HG03558 (cell line): ENCODE measurements around the gene BACE2.

ENCODE experiments used
- ATAC-seq: cut with Tn5 transposase; IDR thresholded peaks from one replicate; pipeline ENCODE4 v1.9.1; 2021; ENCODE audit warnings: moderate number of reproducible peaks; ENCODE audit not compliant: unreplicated experiment; ENCODE audit errors: extremely low read depth

BACE2 gene

DNA sequence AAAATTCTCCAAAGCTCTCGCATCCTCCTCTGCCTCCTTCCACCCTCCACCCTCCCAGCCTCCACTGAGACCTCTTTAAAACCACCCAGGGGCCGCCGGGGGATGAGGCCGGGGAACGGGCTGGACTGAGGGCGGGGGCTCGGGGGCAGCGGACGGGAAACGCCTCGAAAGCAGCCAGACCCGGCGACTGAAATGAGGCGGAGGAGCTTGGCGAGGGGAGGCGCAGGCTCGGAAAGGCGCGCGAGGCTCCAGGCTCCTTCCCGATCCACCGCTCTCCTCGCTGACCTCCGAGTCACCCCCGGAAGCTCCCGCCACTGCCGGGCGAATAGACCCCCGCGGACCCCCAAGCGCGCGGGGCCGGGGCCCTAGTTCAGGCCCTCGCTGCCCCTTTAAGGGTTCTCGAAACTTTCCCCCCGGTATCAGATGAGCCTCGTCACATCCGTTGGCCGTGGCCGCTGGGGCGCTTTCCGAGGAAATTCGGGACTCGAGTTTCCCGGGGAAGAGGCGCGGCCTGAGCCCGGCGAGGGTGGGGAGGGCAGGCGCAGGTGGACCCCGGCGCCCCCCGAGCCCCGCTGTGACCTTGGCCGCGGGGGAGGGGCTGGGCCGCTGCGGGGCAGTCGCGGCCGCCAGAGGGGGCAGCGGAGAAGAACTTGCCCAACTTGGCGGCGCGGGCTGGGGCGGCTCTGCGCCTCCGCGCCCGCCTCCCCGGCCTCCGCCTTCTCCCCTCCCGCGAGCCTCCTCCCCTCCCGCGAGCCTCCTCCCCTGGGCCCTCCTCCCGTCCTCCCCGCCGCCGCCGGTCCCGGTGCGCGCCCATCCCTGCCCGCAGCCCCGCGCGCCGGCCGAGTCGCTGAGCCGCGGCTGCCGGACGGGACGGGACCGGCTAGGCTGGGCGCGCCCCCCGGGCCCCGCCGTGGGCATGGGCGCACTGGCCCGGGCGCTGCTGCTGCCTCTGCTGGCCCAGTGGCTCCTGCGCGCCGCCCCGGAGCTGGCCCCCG, at the start of gene BACE2:
Gene BACE2, plus strand, starts transcription at position 813 of the 995 bp plus-strand sequence. Its CDS starts 104 bp downstream, at position 917.
- no peak for ATAC-seq

GRCh38 chr21:41119901-41120300, 48.1 kb upstream of the BACE2 start:
- no peak for ATAC-seq

- ATAC-seq = no peak
Observed at GRCh38 chr21:41120997-41121396, 47.0 kb upstream of the BACE2 start.

- ATAC-seq = no peak
Observed at GRCh38 chr21:41121785-41122415, 46.1 kb upstream of the BACE2 start.

- ATAC-seq = no peak
Observed at GRCh38 chr21:41124641-41125201, 43.2 kb upstream of the BACE2 start.

DNA sequence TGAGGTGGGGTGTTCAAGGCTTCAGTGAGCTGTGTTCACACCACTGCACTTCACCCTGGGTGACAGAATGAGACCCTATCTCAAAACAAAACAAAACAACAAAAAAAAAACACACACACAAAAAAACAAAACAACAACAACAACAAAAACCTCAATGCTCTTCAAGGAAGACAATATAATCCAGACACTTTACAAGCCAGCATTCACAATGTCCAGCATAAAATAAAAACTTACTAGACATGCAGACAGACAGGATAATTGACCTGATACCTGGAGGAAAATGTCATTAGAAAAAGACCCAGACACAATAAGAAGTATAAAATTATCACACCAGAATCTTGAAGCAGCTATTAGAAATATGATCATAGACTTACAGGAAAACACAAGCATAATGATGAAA, 39.0 kb upstream of the BACE2 start:
- no peak for ATAC-seq

- no peak for ATAC-seq
Observed at GRCh38 chr21:41130883-41131282, 37.1 kb upstream of the BACE2 start.

DNA sequence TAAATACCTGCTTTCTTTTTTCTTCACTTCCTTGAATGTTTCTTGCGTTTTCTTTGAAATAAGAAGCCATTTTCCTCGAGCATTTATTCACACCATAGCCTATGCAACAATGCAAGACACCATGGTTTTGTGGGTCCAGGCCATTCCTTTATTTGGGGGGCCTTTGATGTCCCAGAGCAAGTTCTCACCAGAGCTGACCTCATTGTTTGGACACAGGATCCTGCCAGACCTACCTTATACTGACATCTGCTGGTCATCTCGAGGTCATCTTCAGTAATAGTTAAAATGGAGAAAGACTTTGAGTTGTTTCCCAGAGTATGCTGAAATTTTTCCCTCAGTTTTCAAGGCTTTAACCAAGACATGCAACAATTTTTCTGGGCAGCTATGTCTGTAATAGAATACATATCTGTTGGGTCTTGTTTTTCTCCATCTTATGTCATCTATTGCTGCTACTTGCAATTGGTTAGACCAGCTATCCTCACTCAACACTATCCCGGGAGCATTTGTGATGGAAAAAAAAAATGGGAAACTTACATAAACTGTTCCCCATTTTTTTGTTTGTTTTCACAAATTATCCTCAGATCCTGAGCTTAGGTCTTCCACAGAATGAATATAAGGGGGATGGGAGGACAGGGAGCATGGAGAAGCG, 34.0 kb upstream of the BACE2 start:
- ATAC-seq = no peak

DNA sequence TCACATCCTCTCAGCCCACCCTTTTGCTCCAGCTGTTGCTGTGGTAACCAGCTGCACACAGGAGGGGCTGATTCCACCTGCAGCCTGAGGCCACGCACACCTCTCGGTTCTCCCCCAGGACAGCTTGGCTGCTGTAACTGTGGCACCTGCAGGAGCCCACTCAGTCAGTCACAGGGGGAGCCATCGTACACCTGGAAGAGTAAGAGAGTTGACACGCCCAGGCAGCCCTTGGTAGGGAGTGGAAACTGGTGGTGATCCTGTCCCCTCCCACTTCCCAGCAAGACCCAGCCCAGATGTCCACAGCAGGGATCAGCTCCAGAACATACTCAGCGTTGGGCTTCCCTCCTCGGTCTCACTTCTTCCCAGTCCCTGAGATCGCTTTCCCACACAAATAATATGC, 32.2 kb upstream of the BACE2 start:
- ATAC-seq = no peak

- no peak for ATAC-seq
Observed at GRCh38 chr21:41136286-41136685, 31.7 kb upstream of the BACE2 start.

- no peak for ATAC-seq
Observed at GRCh38 chr21:41137401-41137800, 30.6 kb upstream of the BACE2 start.

GRCh38 chr21:41137889-41138288, 30.1 kb upstream of the BACE2 start:
- ATAC-seq = no peak

DNA sequence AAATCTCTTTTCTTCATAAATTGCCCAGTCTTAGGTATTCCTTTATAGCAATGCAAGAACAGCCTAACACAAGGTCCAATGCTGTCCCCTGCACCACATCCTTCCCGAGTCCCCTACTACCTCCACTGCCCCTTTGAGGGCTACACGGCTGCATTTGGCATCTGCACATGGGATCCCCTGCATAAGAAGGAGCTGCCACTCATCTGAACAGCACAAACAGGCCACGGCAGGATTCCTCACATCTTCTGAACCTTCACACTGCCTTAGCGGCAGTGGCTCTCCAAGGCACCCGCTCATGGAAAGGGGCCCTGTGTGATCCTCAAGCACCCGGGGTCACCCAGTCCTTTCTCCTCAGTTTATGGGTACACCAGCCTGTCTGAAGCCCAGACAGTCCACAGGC, 29.2 kb upstream of the BACE2 start:
- no peak for ATAC-seq

DNA sequence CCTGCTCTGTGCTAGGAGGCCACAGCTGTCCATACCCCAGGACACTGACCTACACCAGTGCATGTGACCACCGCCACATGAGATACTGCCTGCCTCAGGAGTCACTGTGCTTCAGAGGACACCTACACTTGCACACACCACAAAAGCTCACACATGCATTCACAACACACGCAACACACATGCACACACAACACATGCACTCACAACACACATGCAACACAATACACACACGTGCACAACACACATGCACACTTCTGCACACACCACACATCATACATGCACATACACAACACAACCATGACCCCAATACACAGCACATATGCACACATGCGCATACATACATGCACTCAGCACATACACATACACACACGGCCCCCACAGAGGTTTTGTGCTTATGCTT, 28.7 kb upstream of the BACE2 start:
- ATAC-seq = no peak

DNA sequence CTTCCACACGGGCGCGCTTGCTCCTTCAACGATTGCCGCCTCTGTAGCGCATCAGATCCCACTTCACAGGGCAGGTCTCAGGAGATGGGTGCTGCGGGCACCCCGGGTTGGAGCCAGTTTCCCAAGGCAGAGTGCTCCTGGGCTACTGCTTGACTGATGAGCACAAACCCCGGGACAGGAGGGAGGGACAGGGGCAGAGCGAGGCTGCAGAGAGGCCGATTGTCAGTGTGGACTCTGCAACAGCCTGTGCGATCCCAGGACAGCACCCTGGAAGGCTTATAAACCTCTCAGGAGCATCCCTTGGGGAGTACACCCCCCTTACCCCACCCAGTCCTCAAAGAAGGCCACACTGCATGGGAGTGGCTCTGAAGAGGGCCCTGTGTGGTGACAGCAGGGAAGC, 28.0 kb upstream of the BACE2 start:
- no peak for ATAC-seq

GRCh38 chr21:41141031-41141457, 26.9 kb upstream of the BACE2 start:
- no peak for ATAC-seq

DNA sequence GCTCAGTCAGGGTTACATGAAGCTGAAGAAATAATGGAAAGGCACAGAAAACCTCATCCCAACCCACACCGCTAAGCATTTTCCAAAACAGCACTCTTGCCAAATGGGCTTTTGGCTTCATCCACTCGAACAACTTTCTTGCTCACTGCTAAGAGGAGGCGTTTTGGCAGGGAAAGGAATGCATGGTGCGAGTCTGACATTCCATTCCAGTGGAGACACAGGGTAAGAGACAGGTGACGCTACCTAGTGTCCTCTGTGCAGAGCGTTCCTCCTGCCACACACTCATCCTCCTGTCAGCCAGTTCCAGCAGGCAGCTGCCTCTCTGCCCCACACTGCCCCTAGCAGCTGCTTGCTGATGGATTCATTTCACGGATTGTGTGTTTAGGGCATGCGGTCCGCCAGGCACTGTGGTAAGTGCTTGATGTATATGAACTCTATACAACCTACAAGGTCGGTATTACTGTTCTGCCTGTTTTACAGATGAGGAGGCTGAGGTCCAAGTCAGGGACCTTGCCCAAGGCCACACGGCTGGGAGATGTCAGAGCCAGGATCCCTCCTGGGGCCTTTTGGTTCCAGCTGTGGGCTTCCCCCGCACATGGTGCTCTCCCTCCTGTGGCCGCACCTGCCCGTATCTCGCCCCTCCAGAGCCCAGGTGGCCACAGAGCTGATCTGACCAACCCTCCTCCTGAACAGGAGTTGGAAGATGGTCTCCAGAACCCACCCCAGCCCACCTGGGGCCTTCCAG, 25.7 kb upstream of the BACE2 start:
- no peak for ATAC-seq

- no peak for ATAC-seq
Observed at GRCh38 chr21:41143596-41144325, 24.2 kb upstream of the BACE2 start.
